Measurements from ENCODE around the gene LRP3.
"Not testable (repeated sequence)": the region's sequence is repeated elsewhere in the genome, so short reads cannot be mapped to it uniquely, and the experiment has no call there.

Gene LRP3

GRCh38 chr19:33203529-33203928, 9.4 kb downstream of the LRP3 start:
- no peak for DNase-seq

DNA sequence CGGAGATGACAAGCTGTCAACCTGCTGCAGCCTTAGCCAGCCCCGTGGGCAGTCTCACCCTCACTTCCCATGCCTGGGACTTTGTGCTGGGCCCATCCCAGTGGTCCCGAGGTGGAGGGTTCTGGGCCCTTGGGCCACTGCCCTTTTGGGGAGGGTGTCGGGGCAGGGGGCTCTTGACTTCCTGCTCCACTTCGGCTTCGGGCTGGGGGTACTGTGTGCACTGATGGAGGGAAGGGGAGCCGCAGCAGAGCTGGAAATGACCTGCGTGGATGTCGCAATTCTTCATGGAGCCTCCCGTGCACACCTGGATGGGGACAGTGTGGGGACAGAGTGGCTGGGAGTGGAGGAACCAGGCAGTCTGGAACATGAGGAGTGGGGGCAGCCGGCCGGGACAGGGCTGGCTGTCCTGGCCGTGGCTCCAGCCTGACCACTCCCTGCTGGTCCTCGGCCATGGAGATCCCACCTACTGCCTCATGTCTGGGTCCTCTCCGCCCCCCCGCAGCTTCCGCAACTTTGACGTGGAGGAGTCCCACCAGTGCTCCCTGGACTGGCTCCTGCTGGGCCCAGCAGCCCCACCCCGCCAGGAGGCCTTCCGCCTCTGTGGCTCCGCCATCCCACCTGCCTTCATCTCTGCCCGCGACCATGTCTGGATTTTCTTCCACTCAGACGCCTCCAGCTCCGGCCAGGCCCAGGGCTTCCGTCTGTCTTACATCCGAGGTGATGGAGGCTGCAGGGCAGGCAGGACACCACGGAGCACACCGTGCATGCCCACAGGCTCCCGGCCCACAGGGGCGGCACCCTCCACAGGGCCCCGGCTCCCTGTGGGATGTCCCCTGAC, 10.2 kb downstream of the LRP3 start:
- DNase-seq: no peak

GRCh38 chr19:33205110-33205509, 11.0 kb downstream of the LRP3 start:
- no peak for DNase-seq

- DNase-seq: no peak
Measured at GRCh38 chr19:33205531-33206260, 11.6 kb downstream of the LRP3 start.

DNA sequence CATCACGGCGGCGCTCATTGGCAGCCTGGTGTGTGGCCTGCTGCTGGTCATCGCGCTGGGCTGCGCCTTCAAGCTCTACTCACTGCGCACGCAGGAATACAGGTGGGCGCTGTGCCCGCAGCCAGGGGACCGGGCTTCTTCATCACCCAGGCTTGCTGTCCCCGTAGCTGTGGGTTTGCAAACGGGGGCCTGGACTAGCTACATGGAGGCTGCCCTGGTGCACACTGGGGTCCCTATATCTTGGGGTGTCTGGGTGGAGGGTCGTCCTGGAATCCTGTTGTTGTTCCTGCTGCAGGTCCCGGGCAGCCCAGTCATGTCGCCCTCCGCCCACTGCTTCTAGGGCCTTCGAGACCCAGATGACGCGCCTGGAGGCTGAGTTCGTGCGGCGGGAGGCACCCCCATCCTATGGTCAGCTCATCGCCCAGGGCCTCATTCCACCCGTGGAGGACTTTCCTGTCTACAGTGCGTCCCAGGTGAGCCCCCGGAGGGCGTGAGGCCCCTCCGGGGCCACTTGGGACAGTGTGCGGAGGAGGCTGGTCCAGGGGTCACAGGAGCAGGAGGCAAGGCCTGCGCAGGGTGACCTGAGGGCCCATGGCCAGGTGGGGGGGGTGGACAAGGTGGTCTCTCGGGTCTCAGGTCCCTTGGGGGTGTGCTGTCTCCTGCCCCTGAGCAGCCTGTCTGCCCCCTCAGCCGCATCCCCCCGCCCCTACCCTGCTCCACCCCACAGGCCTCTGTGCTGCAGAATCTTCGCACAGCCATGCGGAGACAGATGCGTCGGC, 12.3 kb downstream of the LRP3 start:
- no peak for DNase-seq

DNA sequence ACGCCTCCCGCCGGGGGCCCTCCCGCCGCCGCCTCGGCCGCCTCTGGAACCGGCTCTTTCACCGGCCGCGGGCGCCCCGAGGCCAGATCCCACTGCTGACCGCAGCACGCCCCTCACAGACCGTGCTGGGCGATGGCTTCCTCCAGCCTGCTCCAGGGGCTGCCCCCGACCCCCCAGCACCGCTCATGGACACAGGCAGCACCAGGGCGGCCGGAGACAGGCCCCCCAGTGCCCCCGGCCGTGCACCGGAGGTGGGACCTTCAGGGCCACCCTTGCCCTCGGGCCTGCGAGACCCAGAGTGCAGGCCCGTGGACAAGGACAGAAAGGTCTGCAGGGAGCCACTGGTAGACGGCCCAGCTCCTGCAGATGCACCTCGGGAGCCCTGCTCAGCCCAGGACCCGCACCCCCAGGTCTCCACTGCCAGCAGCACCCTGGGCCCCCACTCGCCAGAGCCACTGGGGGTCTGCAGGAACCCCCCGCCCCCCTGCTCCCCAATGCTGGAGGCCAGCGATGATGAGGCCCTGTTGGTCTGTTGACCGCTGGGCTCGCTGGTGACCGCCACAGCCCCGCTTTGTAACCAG, 13.0 kb downstream of the LRP3 start:
- DNase-seq: no peak

DNA sequence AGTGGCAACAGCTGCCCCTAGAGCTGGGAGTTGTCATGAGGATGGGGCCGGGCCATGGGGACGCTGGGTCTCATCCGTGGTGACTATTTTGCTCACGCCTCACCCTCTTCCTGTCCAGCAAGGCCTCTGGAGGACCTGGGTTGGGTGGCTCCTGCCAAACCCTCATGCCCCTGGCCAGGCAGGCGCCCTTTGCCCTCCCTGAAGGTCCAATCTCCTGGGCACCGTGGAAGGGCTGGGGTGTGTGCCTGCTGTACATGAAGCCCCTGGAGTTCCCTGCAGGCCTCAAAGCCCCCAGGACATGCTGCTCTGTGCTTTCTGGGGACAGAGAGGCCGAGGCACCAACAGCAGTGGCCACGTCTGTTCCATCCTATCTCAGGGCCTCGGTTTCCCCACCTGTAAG, 13.8 kb downstream of the LRP3 start:
- DNase-seq: no peak

DNA sequence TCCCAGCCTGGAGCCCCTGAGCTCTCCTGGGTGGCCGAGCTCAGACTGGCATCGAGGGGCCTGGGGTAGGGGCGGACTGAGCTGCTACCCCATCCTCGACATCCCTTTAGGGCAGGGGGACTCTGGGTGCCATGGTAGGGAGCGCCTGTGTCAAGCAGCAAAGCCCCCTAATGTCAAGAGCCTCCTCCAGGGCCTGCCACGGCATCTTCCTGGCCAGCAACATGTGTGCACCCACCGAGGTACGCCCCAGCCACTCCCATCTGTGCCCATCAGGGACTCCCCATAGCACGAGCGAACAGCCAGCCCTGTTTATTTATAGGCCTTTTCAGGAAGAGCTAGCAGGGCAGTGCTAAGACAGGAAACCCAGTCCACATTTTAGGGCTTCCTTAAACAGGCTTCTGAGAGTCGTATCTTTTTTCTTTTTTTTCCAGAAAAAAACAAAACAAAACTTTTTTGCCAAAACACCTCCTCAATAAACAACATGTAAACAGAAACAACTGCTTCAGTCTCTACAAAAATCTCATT, 14.3 kb downstream of the LRP3 start:
- no peak for DNase-seq

DNA sequence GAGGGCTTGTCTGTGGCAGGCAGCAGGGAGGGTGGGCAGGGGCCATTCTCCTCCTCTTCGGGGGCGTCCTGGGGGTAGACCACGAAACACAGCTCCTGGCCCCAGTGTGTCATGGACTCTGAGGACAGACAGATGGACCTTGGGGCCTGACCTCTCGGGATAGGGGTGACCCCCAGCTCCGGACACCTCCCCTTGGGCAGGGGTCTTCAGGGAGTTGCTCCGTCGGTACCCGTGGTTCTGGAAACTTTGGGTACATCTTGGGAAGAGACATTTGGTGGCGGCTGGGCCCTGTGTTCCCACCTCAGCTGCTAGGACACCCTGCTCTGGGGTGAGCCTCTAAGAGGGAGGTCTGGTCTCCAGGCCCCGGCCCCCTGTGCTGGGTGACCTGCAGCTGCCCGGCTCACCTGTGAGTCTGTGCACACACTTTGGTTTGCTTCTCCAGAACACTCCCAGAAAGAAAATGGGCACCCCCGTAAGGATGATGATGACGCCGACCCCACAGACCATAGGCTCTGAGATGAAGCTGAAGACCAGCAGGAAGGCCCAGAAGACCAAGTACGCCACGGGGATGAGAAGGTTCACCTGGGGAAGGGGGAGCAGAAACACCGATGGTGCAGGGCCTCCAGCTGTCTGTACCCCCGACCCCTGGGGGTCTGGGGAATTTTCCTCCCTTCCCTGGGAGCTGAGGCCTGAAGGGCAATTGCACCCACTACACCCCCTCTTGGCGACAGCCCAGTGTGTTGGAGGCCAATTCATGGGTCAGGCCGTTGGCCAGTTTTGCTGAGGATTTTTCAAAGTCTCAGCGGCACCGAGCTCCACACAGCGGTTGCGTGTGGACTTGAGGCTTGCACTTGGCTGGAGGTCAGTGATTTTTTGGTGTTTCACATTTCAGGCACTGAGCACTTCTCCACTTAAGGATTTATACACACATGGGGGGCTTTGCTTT, 15.0 kb downstream of the LRP3 start:
- no peak for DNase-seq

DNA sequence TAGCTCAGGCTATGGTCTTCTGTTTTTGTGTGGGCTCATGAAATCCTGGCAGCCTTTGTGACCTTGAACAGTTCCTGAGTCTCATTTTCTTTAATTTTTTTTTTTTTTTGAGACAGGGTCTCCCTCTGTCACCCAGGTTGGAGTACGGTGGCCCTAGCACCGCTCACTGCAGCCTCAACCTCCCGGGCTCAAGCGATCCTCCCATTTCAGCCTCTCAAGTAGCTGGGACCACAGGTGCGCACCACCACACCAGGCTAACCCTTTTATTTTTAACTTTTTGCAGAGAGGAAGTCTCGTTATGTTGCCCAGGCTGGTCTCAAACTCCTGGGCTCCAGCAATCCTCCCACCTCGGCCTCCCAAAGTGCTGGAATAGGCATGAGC, 15.7 kb downstream of the LRP3 start:
- not testable (repeated sequence) for DNase-seq

- DNase-seq: no peak
Measured at GRCh38 chr19:33210266-33210940, 16.3 kb downstream of the LRP3 start.

DNA sequence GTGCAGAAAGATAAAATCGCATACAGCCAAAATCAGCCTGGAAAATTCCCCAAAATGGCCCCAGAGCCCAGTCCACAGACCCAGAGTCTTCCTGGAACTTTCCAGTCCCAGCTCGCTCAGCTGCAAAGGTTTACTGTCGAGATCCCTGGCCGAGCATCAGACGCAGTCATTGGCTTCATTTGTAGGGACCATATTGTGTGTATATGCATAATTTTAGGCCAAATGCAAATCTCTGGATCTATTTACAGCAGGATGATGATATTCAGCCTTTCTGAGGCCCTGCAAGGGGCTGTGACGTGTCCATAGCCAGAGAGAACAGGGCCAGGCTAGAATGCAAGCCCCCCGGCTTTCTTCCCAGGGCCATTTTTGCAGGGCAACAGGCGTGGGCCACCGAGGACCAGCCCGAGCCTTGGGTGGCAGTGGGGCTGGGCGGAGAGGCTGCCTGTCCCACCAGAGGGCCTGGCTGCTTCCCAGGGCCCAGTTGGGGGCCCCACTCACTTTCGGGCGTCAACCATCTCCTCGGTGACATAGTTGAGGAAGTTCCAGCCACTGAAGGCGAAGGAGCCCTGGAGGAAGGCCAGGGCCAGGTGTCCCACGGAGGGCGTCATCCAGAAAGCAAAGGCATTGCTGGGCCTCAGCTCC, 17.8 kb downstream of the LRP3 start:
- DNase-seq: no peak

GRCh38 chr19:33212436-33213172, 18.5 kb downstream of the LRP3 start:
- no peak for DNase-seq

- peak; percentile 8 to 41 for DNase-seq
Measured at GRCh38 chr19:33214596-33214995, 20.5 kb downstream of the LRP3 start.

DNA sequence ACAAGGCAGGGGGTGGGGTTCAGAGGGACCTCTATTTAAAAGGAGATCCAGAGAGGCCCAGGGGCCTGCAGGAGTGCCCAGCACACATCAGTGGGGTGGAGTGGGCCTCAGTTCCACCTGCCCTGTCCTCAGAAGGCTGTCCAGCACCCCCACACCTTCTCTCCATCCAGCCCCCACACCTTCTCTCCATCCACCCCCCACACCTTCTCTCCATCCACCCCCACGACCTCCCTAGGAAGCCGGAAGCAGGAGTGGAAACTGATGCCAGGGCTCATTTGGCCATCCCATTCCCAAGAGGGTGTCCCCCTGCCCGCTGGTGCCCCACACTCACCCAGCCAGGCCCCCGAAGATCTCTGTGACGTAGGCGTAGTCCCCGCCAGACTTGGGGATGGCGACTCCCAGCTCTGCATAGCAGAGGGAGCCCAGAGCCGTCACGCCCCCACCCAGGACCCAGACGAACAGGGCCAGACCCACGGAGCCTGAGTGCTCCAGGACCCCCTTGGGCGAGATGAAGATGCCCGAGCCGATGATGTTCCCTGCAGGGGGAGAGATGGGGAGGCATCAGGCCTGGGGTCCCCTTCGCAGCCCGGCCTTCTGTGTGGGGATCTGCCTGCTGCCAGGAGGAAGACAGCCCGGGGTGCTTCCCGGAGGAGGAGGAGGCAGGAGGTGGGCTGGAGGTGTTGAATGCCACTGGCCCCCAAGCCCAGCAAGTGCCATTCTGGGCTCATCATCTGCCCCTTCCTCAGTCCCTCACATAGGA, 21.5 kb downstream of the LRP3 start:
- DNase-seq: no peak

DNA sequence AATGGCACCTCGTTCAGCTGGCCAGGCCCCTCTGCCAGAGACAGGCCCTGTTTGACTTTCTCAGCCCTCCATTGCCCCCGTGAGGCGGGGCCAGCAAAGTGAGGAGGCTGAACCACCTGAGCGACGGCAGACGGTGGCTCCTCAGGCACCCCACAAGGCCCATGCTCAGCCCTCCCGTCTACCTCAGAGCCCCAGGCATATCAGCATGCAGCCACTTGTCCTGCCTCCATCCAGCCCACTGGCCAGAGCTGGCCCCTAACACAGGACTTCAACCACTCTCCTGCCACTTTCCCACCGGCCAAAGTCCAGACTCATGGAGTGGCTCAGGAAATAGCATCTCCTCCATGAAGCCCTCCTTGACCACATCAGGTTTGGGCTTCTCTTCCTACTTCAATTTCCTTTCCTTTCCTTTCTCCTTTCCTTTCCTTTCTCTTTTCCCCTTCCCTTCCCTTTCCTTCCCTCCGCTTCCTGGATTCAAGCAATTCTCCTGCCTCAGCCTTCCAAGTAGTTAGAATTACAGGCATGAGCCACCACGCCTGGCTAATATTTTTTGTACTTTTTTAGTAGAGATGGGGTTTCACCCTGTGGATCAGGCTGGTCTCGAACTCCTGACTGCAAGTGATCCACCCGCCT, 22.2 kb downstream of the LRP3 start:
- DNase-seq: no peak

DNA sequence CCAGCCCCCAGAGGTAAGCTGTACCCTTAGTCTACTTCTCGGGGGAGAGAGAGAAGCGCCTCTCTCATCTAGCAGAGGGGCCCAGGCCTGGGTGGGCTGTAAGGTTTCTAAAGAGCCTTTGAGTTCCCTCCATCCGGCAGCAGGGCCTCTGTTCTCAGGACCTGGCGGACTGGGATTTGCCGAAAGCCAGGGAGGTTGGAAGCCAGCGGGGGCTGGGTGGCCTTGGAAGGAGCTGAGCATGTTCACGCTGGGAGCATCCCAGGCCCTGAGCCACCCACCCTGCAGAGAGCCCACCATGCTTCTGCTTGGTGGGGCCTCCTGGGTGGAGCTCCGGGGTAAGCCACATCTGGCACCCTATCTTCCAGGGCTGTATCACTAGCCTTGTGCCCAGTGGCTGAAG, 23.8 kb downstream of the LRP3 start:
- DNase-seq: no peak

- DNase-seq: no peak
Measured at GRCh38 chr19:33219261-33219815, 25.2 kb downstream of the LRP3 start.
